Keratinocyte (primary cell): ENCODE results near the gene OR7A10.

Experiments
- CTCF ChIP-seq, 3 experiments: IDR thresholded peaks in 1 of 3; conservative IDR thresholded peaks in 1 of 3; optimal IDR thresholded peaks in 1 of 3; 2 replicates in 2 of 3; 3 replicates in 1 of 3; pipeline versions ENCODE3 to v1.5.1; 2011; ENCODE audit warnings: low read length in 3 of 3, mild to moderate bottlenecking in 3 of 3, moderate library complexity in 2 of 3, control low read depth in 1 of 3, inconsistent platforms in 1 of 3; ENCODE audit not compliant: insufficient read depth in 2 of 3; ENCODE audit errors: extremely low read depth in 1 of 3
- EZH2 ChIP-seq: IDR thresholded peaks from one replicate; pipeline ENCODE4 v1.6.1; 2012; ENCODE audit warnings: inconsistent platforms, mild to moderate bottlenecking, low read length, moderate library complexity

- TF ChIP-seq CTCF (optimal IDR thresholded peaks at IDR 0.05 in 1 of 3, IDR thresholded peaks at IDR 0.05 in 1 of 3, conservative IDR thresholded peaks at IDR 0.05 in 1 of 3; ENCODE audit: extremely low read depth in 1 of 3, insufficient read depth in 2 of 3, low read length in 3 of 3) (no peak), EZH2 (no peak)
These were observed 18.0 kb downstream of the OR7A10 start for GRCh38 chr19:14830702-14831101.
